GM19099 (cell line): ENCODE measurements around the gene NSF.

Experiments used
- POLR2A ChIP-seq: IDR thresholded peaks from 3 replicates; pipeline ENCODE4 v1.6.1; 2011; ENCODE audit warnings: low read depth; ENCODE audit not compliant: insufficient read length; ENCODE audit errors: extremely low read depth

Gene NSF

DNA sequence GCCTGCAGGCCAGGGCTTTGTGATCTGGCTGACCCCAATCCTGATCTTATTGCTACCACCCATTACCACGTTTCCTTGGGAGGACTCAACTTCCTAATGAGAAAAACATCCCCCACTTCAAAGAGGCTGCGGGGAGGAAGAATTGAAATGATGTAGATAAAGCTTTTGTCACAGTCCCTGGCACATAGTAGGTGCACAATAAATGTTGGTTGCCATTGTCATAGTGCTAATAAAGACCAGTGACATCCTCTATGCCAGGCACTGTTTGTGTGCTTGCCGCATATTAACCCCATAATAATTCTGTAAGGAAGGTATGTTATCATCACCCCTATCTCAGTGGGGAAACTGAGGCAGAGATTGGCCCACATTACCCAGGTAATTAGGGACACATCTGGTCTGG, 205.6 kb downstream of the NSF start:
- TF ChIP-seq POLR2A = no peak

GRCh38 chr17:46796524-46796923, 206.1 kb downstream of the NSF start:
- TF ChIP-seq POLR2A = no peak

DNA sequence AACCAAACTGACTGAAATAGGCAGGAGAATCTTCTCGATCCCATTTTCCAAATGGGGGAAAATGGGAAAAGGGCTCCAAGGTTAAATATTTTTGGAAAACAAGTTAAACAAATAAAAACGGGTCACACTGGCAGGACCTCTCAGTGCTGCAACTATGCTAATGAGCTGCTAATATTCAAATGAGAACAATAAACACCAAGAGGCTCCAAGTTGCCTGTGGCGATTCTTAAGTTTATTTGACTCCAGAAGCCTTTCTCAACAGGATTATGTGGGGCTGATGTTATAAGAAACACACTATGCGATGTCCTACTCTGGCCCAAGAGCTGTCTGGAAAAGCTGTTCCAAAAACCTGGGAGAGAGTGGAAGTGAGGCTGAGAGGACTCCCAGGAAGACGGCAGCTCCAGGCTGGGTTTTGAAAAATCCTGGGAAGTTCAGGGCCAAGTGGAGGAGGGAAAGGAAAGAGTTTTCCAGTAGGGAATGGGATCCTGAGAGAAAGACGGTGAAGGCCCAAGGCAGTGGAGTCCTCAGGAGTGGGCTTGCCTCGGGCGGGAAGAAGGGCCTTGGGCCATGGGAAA, 206.6 kb downstream of the NSF start:
- TF ChIP-seq POLR2A = no peak

- TF ChIP-seq POLR2A = no peak
Measured at GRCh38 chr17:46800573-46800972, 210.1 kb downstream of the NSF start.

DNA sequence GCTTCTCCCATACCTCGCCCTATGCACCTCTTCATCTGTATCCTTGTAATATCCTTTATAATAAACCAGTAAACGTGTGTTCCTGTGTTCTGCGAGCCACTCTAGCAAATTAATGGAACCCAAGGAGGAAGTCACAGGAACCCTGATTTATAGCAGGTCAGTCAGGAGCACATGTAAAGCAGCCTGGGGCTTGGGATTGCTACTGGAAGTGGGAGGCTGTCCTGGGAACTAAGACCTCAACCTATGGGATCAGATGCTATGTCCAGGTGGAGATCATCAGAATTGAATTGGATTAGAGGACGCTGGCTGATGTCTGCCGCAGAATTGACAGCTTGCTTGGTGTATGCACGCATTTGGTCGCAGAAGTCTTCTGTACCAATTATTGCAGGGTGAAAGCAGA, 212.3 kb downstream of the NSF start:
- no peak for TF ChIP-seq POLR2A

DNA sequence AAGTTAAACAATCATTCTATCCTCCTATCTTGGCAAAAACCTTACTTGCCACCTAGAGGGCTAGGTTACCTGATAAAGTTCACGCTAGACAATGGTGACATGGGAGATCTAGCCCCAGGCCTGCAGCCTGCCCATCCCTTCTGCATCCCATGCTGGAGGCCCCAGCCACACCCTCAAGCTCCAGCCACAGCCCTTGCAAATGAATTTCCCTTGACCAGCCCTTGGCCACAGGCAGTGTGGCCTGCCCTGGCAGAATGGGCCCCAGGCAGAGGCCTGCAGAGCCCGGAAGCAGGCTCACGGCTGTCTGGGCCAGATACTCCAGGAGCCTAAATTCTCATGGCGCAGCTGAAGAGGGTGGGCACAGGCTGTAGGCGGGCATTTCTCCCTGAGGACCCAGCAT, 213.1 kb downstream of the NSF start:
- no peak for TF ChIP-seq POLR2A

DNA sequence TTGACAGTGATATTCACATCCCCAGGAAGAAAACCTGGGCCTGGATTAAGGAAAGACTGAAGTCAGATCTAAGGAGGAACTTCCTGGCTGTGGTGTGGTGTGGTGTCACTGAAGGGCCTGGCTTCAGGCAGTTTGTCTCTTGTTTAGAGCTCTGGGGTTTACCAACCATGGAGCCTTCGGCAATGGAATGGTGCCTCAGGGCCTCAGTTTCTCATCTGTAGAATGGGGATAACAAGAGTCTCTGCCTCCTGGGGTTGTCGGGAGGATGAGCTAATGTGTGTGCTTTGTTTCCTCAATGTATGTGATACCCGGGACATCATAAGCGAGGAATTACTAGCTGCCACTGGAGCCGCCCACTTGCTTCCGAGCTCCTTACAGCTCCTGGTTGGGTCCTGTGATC, 215.3 kb downstream of the NSF start:
- no peak for TF ChIP-seq POLR2A
